NCI-H345 treated with DMSO at 0.1 percent for 48 hours (cell line): ENCODE measurements around the gene CRB3.
A peak's percentile ranks its signal among the peaks of the same experiment; 100 is the strongest.
"Not testable (repeated sequence)": the region's sequence is repeated elsewhere in the genome, so short reads cannot be mapped to it uniquely, and the experiment has no call there.

Experiments
- DNase-seq: peaks from one replicate; lab custom pipeline; 2025; ENCODE audit not compliant: unreplicated experiment; lab: John Stamatoyannopoulos, UW

Gene CRB3

GRCh38 chr19:6464070-6464873, at the start of gene CRB3:
TSS of gene CRB3 (plus strand) at chr19:6464271. CDS start at chr19:6464702, 431 bp downstream.
- DNase-seq: peak; percentile 67

- DNase-seq: no peak
Observed at GRCh38 chr19:6414793-6415590, 49.1 kb upstream of the CRB3 start.

GRCh38 chr19:6415591-6416190, 48.4 kb upstream of the CRB3 start:
- no peak for DNase-seq

GRCh38 chr19:6416658-6417405, 47.2 kb upstream of the CRB3 start:
- DNase-seq: no peak

GRCh38 chr19:6417713-6418561, 46.1 kb upstream of the CRB3 start:
- DNase-seq: no peak

GRCh38 chr19:6418562-6418932, 45.5 kb upstream of the CRB3 start:
- no peak for DNase-seq

GRCh38 chr19:6421075-6422014, 42.7 kb upstream of the CRB3 start:
- DNase-seq: no peak

GRCh38 chr19:6423499-6424194, 40.4 kb upstream of the CRB3 start:
- no peak for DNase-seq

- DNase-seq: no peak
Observed at GRCh38 chr19:6424195-6424938, 39.7 kb upstream of the CRB3 start, which contains the start of gene KHSRP. TSS of gene KHSRP (minus strand) at chr19:6424811. CDS start at chr19:6424701, 110 bp downstream.

GRCh38 chr19:6424939-6425731, 38.9 kb upstream of the CRB3 start:
- peak; percentile 100 for DNase-seq

- no peak for DNase-seq
Observed at GRCh38 chr19:6425732-6426620, 38.1 kb upstream of the CRB3 start.

GRCh38 chr19:6427131-6427530, 36.9 kb upstream of the CRB3 start:
- no peak for DNase-seq

- DNase-seq: not testable (repeated sequence)
Observed at GRCh38 chr19:6428692-6429418, 35.2 kb upstream of the CRB3 start.

- no peak for DNase-seq
Observed at GRCh38 chr19:6429419-6430221, 34.5 kb upstream of the CRB3 start.
